Stimulated activated naive CD4-positive, alpha-beta T cell (primary cell): ENCODE measurements around the gene ANKRD55.
"Not testable (repeated sequence)": the region's sequence is repeated elsewhere in the genome, so short reads cannot be mapped to it uniquely, and the experiment has no call there.

Source experiments
- DNase-seq, 6 experiments: peaks; one replicate each; lab custom pipeline; 2025; lab: John Stamatoyannopoulos, UW

ANKRD55 gene

GRCh38 chr5:56102889-56103288 is 130.2 kb downstream of the ANKRD55 start:
- DNase-seq = no peak

GRCh38 chr5:56102207-56102606 is 130.9 kb downstream of the ANKRD55 start:
- DNase-seq = peak in 3 of 6 experiments; percentile 66 to 71 (median 68)

DNA sequence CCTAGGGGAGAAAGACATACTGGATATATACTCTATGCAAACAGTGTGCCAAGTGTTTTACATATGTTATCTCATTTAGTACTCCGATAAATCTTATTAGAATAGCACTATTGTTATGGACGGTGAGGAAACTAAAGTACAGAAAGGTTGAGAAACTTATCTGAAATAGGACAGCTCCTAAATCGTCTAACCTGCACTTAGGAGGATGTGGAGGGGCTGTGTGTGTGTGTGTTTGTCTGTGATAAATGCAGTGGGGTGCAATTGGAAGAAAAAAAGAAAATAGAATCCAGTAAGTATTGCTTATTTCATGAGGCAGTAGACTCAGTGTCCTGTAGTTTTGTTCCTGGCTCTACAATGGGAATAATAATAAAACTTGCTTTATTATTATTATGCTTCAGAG is 131.9 kb downstream of the ANKRD55 start:
- no peak for DNase-seq

GRCh38 chr5:56100439-56101176 is 132.5 kb downstream of the ANKRD55 start:
- peak in 3 of 6 experiments; percentile 41 to 46 (median 45) for DNase-seq

GRCh38 chr5:56099346-56099745 is 133.8 kb downstream of the ANKRD55 start:
- no peak for DNase-seq

DNA sequence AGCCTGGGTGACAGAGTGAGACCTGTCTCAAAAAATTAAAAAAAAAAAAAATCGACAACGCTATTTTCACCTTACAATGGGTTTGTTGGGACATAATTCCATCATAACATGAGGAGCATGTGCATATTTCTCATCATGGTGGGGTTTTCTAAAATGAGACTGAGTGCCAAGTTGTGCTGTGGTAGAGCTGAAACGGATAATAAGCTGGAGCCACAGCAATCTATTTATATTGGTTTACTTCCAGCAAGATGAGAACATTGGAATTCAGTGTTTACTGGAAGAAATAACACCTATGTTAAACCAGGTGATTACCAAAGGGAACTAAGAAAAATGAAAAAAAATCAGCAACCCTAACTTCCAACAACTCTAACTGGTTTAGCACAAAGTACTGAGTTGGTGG is 136.1 kb downstream of the ANKRD55 start:
- no peak for DNase-seq

GRCh38 chr5:56095579-56096102 is 137.5 kb downstream of the ANKRD55 start:
- DNase-seq = no peak

DNA sequence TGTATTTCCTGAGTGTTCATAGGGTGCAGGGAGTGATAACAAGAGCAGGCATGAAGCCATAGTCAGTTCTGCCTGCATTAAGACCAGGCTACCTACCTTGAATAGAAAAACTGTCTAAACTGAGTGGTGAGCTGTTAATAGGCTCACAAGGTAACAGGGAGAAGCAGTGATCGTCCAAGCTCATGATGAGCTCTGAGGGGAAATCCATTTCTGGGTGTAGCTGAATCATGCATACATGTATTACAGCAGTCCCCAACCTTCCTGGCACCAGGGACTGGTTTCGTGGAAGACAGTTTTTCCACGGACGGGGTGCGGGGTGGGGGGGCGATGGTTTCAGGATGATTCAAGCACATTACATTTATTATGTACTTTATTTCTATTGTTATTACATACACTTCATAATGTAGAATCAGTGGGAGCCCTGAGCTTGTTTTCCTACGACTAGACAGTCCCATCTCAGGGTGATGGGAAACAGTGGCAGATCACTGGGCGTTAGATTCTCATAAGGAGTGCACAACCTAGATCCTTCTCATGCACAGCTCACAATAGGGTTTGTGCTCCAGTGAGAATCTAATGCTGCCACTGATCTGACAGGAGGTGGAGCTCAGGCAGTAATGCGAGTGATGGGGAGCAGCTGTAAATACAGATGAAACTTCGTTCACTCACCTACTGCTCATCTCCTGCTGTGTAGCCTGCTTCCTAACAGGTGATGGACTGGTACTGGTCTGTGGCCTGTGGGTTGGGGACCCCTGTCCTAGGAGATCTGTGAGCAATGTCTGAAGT is 138.4 kb downstream of the ANKRD55 start:
- peak in 4 of 6 experiments; percentile 14 to 33 (median 23) for DNase-seq

DNA sequence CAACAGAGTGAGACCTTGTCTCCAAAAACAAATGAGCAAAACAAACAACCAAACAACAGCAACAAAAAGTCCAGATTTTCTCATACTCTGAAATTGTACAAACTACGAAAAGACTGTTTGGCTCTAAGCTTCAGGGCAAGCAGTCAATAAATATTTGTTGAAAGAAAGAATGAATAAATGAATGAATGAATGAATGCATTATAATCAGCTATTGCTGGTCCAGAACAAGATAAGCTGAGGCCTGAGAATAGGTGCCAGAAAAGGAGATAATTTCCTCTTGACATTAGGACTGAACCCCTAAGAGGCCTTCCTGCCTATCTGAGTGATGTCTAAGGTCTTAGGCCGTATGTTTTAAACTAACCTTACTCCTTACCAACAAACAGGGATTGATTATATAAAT is 139.2 kb downstream of the ANKRD55 start:
- DNase-seq = no peak

- DNase-seq = peak in 1 of 6 experiments; percentile 9
These were observed 141.0 kb downstream of the ANKRD55 start for GRCh38 chr5:56092115-56092514.

DNA sequence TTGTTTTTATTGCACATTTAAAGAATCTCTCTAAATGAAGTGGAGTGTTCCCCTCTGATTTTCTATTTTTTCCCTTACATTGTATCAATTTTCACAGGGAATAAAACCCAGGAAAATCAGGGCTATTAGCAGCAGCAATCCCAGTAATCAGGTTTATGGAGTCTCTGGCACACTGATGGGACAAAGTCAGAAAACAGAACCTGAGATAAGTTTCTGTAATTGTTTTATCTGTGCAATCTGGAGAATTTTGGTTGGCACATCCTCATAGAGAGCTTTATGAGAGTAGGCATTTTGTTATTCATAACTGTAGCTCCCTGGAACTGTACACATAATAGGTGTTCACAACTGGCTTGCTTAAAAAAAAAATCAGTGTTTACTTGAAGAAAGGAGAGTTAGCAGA is 141.5 kb downstream of the ANKRD55 start:
- no peak for DNase-seq

DNA sequence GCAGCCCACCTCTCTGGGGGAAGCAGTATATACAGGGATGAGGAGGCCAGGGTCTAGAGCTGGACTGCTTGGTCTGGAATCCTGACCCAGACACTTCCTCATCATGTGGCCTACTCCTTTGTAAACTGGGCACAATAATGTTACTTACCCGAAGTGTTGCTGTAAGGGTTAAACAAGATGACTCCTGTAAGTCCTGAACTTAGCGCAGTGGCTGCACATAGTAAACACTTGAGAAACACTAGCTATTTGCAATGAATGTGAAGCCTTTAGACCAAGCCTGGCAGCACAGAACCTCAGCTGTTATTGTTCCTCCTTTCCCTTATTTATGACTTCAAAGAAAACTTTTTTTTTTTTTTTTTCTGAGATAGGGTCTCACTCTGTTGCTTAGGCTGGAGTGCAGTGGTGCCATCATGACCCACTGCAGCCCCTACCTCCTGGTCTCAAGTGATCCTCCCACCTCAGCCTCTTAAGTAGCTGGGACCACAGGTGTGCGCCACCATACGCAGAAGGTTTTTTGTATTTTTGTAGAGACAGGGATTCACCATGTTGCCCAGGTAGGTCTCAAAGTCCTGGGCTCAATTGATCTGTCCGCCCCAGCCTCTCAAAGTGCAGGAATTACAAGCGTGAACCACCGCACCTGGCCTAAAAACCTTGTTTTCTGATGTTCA is 142.2 kb downstream of the ANKRD55 start:
- no peak for DNase-seq

DNA sequence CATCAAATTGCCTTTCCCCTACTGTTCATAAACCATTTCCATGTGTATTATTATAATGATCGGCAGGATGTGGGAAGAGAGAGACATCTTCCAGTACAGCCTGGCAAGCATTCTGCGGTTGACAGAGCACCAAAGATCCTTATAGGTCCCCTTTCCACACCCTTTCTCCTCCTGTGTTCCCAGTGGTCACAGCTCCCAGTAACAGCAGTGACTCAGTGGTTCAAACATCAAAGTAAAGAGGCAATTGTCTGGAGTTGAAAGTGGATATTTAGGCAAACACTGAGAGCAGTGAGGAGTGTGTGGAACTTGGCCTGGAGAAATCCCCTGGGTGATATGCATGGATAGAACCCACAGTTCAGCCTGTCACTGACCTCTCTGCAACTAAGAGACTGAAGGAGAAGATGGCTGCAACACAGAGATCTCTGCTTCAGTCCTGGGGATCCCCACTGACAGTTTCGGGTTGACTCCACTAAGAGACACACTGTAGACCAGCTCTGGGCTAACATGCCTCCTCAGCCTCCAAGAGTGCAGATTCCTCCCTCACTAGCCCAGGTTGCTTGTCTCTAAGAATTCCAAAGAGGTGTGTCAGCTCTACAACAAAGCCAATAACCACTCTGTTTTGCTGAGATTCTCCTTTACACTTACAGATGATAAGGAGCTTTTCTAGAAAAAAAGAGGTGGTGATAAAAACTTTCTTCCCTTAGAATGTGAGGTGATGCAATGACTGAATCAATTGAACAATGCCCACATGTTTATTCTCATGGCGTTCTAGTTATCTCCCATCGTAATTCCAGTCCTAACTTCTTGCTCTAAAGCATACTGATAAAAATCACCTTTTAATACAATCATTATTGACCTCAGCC is 143.9 kb downstream of the ANKRD55 start:
- no peak for DNase-seq

- no peak for DNase-seq
These were observed 144.6 kb downstream of the ANKRD55 start for GRCh38 chr5:56088431-56088949.

DNA sequence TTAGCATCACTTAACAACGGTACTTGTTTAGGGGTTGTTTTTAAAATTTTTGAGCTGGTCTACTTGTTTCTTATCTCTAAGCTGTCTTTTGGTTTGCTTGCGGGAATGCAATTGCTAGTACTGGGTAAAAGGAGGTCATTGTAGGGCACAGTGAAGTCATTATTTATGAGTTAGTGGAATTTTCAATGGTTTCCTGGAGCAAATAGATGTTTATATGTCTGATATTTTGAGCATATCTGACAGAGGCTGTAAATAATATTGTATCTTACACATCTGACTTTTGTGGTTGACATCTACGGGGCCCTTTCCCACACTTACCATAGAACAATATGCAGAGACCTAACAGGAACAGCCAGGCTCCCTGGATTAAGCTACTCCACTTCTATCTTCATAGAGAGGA is 147.9 kb downstream of the ANKRD55 start:
- no peak for DNase-seq

- no peak for DNase-seq
These were observed 149.8 kb downstream of the ANKRD55 start for GRCh38 chr5:56083286-56083854.

GRCh38 chr5:56081053-56081642 is 152.0 kb downstream of the ANKRD55 start:
- DNase-seq = peak in 3 of 6 experiments; percentile 39 to 51 (median 50)

- DNase-seq = no peak
These were observed 152.6 kb downstream of the ANKRD55 start for GRCh38 chr5:56080375-56081052.

GRCh38 chr5:56079157-56079500 is 154.0 kb downstream of the ANKRD55 start:
- DNase-seq = not testable (repeated sequence)
